Spinal cord (tissue), 10 donors: ENCODE results near the gene FCHSD2. TPM values are rescaled to one million over a fixed set of nuclear protein-coding genes. Genes with fewer than 3 reads are reported as not detected.

ENCODE experiments used
- DNase-seq, 6 donors: peaks; one replicate each; pipeline versions ENCODE4 v3.0.0 to v3.0.0-alpha.2; 2013 to 2015; ENCODE audit warnings: low spot score in 6 of 6, low read depth in 4 of 6
- H3K27ac ChIP-seq: one replicate; pipeline ENCODE4 v1.5.1; 2013; ENCODE audit warnings: low read depth, low read length, control low read depth
- H3K27me3 ChIP-seq: one replicate; pipeline ENCODE4 v1.6.1; 2013; ENCODE audit warnings: low read length; ENCODE audit not compliant: control insufficient read depth, insufficient read depth
- H3K36me3 ChIP-seq: one replicate; pipeline ENCODE4 v1.6.1; 2013; ENCODE audit warnings: low read length; ENCODE audit not compliant: control insufficient read depth, insufficient read depth
- H3K4me1 ChIP-seq: one replicate; pipeline ENCODE4 v1.6.1; 2013; ENCODE audit warnings: low read length; ENCODE audit not compliant: control insufficient read depth, insufficient read depth
- H3K4me3 ChIP-seq: one replicate; pipeline ENCODE4 v1.5.1; 2013; ENCODE audit warnings: low read depth, low read length, control low read depth
- H3K9me3 ChIP-seq: one replicate; pipeline ENCODE4 v1.6.1; 2013; ENCODE audit warnings: low read length; ENCODE audit not compliant: control insufficient read depth, insufficient read depth
- WGBS: methylation state at CpG from one replicate; pipeline ENCODE4 v1.1.5; 2013; ENCODE audit warnings: missing lambda C conversion rate; ENCODE audit not compliant: insufficient coverage; 5-methylcytosine and 5-hydroxymethylcytosine counted together
- polyA plus RNA-seq, 2 donors: library from polyadenylated mRNA; unstranded; fragments of 120-200 nt; gene quantifications; one replicate each; pipeline ENCODE4 v1.2.1, GENCODE V29; 2013; ENCODE audit not compliant: insufficient read length in 2 of 2
- total RNA-seq, 2 donors: library from RNA; depleted of rRNA in 1 of 2; stranded (reverse); fragments of 120-200 nt in 1 of 2; fragments of >200 nt in 1 of 2; gene quantifications; one replicate each; pipeline versions ENCODE4 v1.2.3 to v1.2.4, GENCODE V29; 2013 to 2014
- donor health status: healthy.

FCHSD2 gene
- total and polyA plus RNA-seq, 4 donors = 43.4 to 82.0 (median 58.8) TPM

DNA sequence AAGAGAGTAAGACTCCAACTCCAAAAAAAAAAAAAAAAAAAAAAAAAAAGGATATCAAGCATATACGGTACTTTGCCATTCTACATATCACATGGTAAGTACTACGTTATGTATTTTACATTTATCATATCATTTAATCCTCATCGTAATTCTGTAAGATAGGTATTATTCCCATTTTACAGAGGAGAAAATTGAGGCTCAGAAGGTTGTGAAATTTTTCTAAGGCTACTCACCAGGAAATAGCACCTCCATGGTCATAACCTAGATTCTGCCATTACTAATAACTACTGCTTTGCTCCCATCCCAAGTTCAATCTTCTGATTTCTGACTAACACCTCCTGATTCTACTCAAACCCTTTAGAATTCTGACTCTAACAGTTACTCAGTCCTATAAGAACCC is 138.0 kb downstream of the FCHSD2 start:
- Histone ChIP-seq H3K27me3 (no peaks in the 10 kb centered on the region), H3K9me3 (no peaks in the 10 kb centered on the region), H3K36me3 (peaks cover 2% of the 10 kb centered on the region), H3K4me1 (no peaks in the 10 kb centered on the region), H3K4me3 (no peak overlapping the region), H3K27ac (no peak overlapping the region)
- no peak for DNase-seq
- no CpG with 5 or more reads among the region's 3 CpGs for WGBS

GRCh38 chr11:73003088-73003487 is 139.0 kb downstream of the FCHSD2 start:
- no peak overlapping the region for H3K27ac ChIP-seq

DNA sequence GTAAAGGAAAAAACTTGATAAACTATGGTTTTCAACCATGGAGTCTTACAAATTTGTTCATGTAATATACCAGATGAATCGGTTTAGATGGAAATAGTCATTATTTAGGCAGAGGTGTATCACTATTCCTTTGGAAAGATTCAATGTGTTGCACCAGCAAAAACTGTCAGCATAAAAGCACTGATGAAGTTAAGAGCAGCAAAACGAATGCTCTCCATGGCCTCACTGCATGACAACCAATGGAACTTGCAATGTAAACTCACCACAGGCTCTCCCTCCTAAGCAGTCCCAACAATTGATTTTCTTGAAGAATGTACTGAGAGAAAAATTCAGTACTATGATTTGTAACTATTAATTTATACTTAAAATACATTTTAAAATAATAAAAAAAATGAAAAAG is 139.9 kb downstream of the FCHSD2 start:
- no CpG with 5 or more reads among the region's 2 CpGs for WGBS
- H3K4me3 ChIP-seq = no peak overlapping the region
- H3K27ac ChIP-seq = no peak overlapping the region
- H3K27me3 ChIP-seq = no peaks in the 10 kb centered on the region
- no peak for DNase-seq
- H3K4me1 ChIP-seq = no peaks in the 10 kb centered on the region
- no peaks in the 10 kb centered on the region for H3K9me3 ChIP-seq
- peaks cover 2% of the 10 kb centered on the region for H3K36me3 ChIP-seq

More at GRCh38 chr11:73003088-73003487, 139.0 kb downstream of the FCHSD2 start:
- Histone ChIP-seq H3K4me1 (no peaks in the 10 kb centered on the region), H3K9me3 (no peaks in the 10 kb centered on the region), H3K27me3 (no peaks in the 10 kb centered on the region), H3K36me3 (peaks cover 2% of the 10 kb centered on the region), H3K4me3 (no peak overlapping the region)
- DNase-seq = no peak

DNA sequence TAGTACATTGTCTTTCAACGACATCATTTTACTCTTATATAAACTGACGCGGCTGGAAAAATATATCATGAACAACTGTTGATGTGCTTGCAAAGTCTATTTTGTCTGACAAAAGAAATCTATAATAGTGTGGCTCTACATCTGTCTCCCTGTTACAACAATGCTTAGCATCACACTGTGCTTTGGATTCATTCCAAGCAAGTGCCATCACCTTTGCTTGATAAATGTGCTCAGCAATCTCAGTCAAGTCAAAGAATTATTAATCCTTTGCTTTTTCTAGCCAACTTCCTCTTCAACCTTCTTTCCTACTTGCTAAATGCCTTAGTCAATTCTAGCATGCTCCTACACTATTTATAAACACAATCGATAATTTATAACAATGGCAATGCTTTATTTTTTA is 140.5 kb downstream of the FCHSD2 start:
- no CpG with 5 or more reads among the region's 4 CpGs for whole genome bisulfite sequencing
- no peaks in the 10 kb centered on the region for H3K9me3 ChIP-seq
- DNase-seq = peak in 2 of 6 donors; percentile 31 to 53

DNA sequence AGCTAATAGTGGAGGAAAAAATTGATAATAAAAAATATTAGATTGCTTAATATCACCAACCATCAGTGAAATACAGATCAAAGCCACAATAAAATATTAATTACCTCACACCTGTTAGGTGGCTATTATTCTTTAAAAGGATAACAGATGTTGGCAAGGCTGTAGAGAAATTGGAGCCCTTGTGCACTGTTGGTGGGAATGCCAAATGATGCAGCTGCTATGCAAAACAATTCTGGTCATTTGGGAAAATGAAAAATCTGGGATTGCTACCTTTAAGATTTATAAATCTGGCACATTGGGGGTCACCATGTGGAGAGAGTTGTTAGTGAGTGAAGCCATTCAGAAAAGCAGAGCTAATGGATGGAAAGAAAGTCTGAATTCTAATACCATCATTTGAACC is 143.4 kb downstream of the FCHSD2 start:
- Histone ChIP-seq H3K4me1 (no peaks in the 10 kb centered on the region), H3K27ac (no peak overlapping the region), H3K27me3 (no peaks in the 10 kb centered on the region), H3K9me3 (no peaks in the 10 kb centered on the region), H3K4me3 (no peak overlapping the region), H3K36me3 (no peaks in the 10 kb centered on the region)
- DNase-seq = peak in 1 of 6 donors; percentile 55

More for the DNA sequence above, 140.5 kb downstream of the FCHSD2 start:
- Histone ChIP-seq H3K36me3 (peaks cover 2% of the 10 kb centered on the region), H3K27me3 (no peaks in the 10 kb centered on the region), H3K4me3 (no peak overlapping the region), H3K4me1 (no peaks in the 10 kb centered on the region), H3K27ac (no peak overlapping the region)

DNA sequence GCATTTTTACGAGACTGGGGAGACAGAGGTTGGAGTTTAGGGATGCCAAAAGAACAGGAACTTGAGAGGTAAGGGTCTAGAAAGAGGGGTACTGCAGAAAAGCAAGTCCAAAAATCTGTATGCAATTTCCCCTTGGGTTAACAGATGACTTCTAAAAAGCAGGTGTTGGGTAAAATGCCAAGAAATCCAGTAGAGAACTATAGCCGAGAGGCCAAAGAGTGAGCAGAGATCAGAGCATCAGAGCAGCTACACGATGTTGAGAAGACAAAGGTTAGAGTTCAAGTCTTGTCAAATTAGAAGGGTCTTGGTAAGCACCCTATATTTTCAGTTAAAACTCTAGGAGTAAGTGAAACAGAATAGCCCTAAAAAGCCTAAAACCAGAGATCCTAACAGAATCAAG is 145.2 kb downstream of the FCHSD2 start:
- no peaks in the 10 kb centered on the region for H3K27me3 ChIP-seq
- no peak overlapping the region for H3K27ac ChIP-seq
- no peaks in the 10 kb centered on the region for H3K36me3 ChIP-seq
- H3K9me3 ChIP-seq = no peaks in the 10 kb centered on the region
- H3K4me1 ChIP-seq = no peaks in the 10 kb centered on the region
- no peak overlapping the region for H3K4me3 ChIP-seq
- no peak for DNase-seq
- 51% methylated on average over 3 of the region's 3 CpGs for WGBS

DNA sequence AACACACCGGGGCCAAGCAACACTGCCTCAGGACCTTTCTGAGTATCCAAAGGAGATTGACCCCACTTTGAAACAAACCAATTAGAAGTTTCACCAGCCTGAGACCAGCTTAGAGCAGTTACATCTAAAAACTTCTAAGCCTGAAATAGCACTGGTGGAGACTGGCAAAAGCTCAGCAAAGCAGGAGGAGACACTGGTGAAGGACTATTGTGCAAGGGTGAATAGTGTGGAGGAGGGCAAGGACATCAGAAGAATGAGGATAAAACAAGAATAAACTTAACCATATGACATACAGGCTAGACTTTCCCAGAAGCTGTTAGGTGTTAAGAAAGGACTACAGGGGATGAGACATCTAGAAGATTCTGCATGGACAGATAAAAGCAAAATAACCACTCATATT is 152.4 kb downstream of the FCHSD2 start:
- Histone ChIP-seq H3K27ac (no peak overlapping the region), H3K27me3 (no peaks in the 10 kb centered on the region), H3K36me3 (no peaks in the 10 kb centered on the region), H3K4me3 (no peak overlapping the region), H3K4me1 (no peaks in the 10 kb centered on the region), H3K9me3 (no peaks in the 10 kb centered on the region)
- no CpG with 5 or more reads among the region's 1 CpG for WGBS
- DNase-seq = no peak

- Histone ChIP-seq H3K4me3 (no peak overlapping the region), H3K27ac (no peak overlapping the region), H3K9me3 (no peaks in the 10 kb centered on the region), H3K27me3 (no peaks in the 10 kb centered on the region), H3K36me3 (no peaks in the 10 kb centered on the region), H3K4me1 (no peaks in the 10 kb centered on the region)
- WGBS = 80% methylated on average over 1 of the region's 3 CpGs
- peak in 1 of 6 donors; percentile 46 for DNase-seq
These were observed 153.3 kb downstream of the FCHSD2 start for GRCh38 chr11:72988821-72989220.

DNA sequence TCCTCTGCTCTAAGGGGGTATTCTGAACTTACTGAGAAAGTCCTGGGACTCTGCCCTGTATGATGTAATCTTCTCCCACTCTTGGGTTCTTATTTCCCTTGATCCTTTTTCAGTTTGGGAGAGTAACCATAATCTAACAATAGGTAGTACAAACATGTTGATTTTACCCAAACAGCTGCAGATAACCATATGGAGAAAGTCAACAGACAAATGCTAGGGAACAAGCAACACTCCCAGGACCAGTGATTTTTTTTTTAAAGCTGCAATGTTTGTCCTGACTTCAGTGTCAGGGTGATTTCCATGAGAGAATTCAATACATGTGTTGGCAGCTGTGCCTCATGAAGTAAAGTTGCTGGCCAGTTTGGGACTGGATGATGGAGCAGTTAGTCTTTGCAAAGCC is 156.5 kb downstream of the FCHSD2 start:
- Histone ChIP-seq H3K4me3 (no peak overlapping the region), H3K36me3 (no peaks in the 10 kb centered on the region), H3K4me1 (no peaks in the 10 kb centered on the region), H3K27me3 (no peaks in the 10 kb centered on the region), H3K9me3 (no peaks in the 10 kb centered on the region), H3K27ac (no peak overlapping the region)
- no peak for DNase-seq

DNA sequence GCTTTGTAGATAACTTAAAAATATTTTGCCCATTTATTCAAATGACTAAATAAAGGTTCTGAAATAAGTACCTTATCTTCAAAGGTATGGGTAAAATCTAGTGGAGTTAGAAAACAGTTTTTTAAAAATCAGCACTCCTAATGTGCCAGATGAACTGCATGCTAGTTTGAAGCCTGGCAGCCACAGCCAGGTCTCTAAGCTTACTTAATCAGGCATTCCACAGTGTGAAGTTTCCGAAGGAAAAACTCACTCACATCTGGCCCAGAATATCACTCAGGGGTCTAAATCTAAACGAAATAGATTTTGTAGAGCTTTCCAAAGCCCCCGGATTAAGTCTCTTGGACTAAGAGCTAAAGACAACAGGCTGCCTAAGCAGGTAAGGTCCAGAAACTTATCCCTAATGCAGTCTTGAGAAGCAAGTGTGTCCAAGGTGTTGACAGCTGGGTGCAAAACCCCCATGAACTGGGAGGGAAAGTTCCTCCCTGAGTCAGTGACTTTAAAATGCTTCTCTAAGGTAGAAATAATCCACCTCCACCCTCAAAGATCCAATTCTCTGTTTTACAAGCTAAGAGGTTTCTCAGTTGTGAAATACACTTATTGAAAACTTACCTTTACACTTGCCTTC is 157.6 kb downstream of the FCHSD2 start:
- Histone ChIP-seq H3K36me3 (no peaks in the 10 kb centered on the region), H3K27ac (no peak overlapping the region), H3K27me3 (no peaks in the 10 kb centered on the region), H3K4me1 (no peaks in the 10 kb centered on the region), H3K4me3 (no peak overlapping the region), H3K9me3 (no peaks in the 10 kb centered on the region)
- no peak for DNase-seq
- 33% methylated on average over 3 of the region's 3 CpGs for WGBS
